Activated T-cell treated with anti-CD3 and anti-CD28 coated beads for 48 hours (primary cell): ENCODE results near the gene NR3C1.

ENCODE experiments used
- DNase-seq: peaks from one replicate; pipeline ENCODE4 v3.0.0-alpha.2; 2020; ENCODE audit warnings: low read depth

The NR3C1 gene

DNA sequence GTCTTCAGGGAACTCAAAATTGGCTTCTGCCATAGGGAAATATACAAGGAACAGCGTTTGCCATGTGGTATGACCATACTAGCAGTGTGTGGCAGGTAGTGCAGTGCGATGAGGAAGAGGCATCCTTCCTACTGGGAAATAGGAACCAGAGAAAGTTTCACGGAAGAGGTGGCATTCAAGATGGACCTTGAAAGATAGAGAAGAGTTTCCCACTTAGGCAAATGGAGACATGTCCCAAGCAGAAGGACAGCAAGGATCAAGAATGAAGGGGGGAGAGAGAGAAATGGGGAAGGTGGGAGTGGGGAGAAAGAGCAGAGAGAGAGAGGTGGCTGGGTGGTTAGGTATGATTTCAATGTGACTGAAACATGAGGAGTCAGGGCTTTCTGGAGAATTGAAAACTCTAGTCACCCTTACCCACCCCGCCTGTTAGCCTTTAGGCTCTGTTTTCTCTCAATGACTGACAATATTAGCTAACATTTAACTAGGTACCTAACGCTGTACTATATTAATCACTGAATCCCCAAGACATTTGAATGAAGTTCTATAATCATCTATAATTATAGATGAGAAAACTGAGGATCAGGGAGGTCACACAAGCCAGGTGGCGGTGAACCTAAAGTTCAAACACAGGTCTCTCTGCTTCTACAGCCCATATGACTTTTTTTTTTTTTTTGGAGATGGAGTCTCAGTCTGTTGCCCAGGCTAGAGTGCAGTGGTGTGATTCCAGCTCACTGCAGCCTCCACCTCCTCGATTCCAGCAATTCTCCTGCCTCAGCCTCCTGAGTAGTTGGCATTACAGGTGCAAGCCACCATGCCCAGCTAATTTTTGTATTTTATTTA is 171.3 kb downstream of the NR3C1 start:
- DNase-seq = no peak

DNA sequence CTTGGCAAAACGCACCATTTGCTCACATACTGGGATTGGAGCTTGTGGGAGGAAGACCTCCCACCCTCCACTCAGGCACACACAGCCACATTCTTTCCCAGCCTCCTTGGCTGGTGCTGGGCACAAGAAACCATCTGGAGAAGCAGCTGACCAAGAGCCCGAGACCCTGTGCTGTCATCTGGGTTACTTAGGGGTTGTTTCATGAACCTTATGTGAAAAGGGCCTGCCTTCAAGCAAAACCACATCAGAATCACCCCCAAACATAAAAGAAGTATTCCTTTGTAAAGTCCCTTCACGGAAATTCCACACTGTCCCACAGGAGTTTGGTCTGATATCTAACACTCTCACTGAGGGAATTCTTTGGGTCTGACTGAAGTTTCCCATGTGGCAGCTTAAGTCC is 172.1 kb downstream of the NR3C1 start:
- no peak for DNase-seq

DNA sequence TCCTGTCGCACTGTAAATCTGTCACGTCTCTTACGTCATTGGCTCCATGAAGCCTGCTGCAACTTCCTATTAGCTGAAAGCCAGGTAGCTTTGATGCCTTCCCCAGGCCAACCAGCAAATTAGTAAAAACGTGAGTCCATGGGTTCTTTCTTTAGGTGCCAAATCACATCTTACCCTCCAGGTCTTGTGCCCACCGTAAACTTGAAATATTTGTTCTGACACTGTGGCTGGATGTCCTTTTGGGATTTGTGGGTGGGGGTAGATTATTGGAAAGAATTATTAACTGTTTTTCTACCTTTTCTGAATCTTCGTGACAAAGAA is 172.8 kb downstream of the NR3C1 start:
- DNase-seq = no peak

DNA sequence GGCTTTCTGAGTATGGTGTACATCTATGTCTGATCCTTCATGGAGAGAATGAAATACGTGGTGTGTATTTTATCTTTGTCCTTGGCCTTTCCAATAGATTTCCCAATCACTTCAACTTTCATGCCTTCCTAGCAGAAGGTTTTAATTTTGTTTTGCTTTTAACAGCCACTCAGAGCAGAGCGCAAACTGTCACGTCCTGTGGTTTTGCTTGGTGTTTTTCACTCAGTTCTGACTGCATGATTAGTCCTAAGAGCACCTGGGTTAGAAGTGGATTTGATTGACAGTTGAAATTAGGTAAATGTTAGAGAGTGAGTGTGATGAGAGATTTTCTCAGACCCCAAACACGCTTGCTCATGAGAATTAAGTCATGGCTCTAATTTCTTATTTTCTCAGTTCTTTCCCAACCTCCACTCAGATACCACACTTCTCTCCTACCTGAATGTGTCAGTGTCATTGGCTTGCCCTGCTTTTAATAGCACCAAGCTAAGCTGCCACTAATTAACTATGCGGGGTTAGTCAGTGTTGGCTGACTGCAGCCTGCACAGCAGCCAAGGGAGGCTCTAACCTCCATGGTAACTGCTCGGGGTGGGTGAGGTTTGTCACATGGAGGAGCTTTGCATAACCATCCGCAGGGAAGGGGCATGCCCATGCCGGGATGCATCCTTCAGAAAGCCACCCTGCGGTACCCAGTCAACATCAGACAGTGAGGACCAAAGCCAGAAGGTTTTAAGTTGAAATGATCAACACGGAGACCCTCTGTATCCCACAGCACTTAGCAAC is 173.4 kb downstream of the NR3C1 start:
- DNase-seq = no peak

DNA sequence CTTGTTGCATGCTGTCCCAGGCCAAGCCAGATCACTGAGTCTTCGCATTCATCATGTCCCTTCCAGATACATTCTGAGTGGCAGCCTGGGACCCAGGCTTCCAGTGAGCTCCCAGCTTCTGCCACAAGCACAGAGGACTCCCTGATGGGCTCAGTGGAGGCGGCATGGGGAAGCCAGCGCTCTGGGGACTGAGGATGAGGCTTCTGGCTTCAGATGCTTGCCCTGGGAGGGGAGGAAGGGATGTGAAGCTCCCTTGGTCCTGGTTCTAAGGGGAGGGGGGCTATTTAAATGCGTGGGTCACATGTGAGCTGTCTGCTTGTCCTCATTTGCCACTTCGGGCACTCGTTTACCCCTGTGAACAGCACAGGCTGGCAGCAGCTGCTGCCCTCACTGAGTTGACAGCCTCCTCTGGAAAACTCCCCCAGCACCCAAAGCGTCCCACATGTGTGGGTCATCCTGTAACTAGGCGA is 174.0 kb downstream of the NR3C1 start:
- DNase-seq = no peak

DNA sequence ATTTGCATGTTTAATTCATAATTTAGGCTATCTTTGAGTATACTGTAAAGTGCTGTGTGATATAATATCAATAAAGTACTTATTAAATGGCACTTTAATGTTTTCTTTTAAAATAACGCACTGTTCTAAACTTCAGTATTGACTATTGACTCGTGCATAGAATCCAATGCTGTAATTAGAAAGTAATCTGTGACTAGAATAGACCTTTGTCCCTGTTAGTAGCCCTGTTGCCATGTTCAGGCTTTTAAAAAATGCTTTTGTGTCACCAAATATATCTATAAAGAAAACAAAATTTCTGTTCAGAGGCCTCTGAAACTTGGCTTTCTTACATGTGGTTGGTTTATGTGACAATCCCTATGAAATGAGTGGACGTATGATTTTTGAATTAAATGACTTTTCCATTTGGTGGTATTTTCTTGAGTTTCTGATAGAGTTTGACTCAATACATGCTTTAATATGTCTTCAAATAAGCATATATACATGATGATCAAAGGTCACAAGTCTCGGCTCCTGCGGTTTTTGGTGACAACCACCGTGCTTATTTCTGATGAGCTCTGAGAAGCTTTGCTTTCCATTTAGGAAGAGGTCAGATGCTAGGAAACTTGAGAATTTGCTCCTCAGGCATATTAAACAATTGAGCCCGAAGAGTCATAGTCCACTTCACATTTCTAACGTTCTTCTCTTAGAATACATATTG is 174.7 kb downstream of the NR3C1 start:
- DNase-seq = no peak
